NCI-H226 (cell line): ENCODE data around the gene TEDC1.

ENCODE experiments used
- DNase-seq: peaks from one replicate; pipeline ENCODE4 v3.0.0-alpha.2; 2015

The TEDC1 gene

GRCh38 chr14:105497671-105498429 lies 6.8 kb downstream of the TEDC1 start:
- no peak for DNase-seq

GRCh38 chr14:105498430-105499255 lies 7.6 kb downstream of the TEDC1 start:
- no peak for DNase-seq

- DNase-seq = no peak
Measured at GRCh38 chr14:105499256-105500035, 8.4 kb downstream of the TEDC1 start.

- DNase-seq = no peak
Measured at GRCh38 chr14:105500036-105500725, 9.1 kb downstream of the TEDC1 start.

- no peak for DNase-seq
Measured at GRCh38 chr14:105500726-105501101, 9.7 kb downstream of the TEDC1 start.

GRCh38 chr14:105501504-105502291 lies 10.7 kb downstream of the TEDC1 start:
- DNase-seq = no peak

- no peak for DNase-seq
Measured at GRCh38 chr14:105502446-105503295, 11.6 kb downstream of the TEDC1 start.

- no peak for DNase-seq
Measured at GRCh38 chr14:105503296-105503640, 12.2 kb downstream of the TEDC1 start.

GRCh38 chr14:105503935-105504692 lies 13.1 kb downstream of the TEDC1 start:
- DNase-seq = no peak

- no peak for DNase-seq
Measured at GRCh38 chr14:105505101-105505500, 14.1 kb downstream of the TEDC1 start.

- DNase-seq = no peak
Measured at GRCh38 chr14:105507247-105507646, 16.2 kb downstream of the TEDC1 start.

- no peak for DNase-seq
Measured at GRCh38 chr14:105508069-105508468, 17.0 kb downstream of the TEDC1 start.

GRCh38 chr14:105508601-105509000 lies 17.6 kb downstream of the TEDC1 start:
- no peak for DNase-seq

- no peak for DNase-seq
Measured at GRCh38 chr14:105517096-105517495, 26.1 kb downstream of the TEDC1 start.

GRCh38 chr14:105519946-105520698 lies 29.1 kb downstream of the TEDC1 start:
- no peak for DNase-seq

GRCh38 chr14:105525326-105525725 lies 34.3 kb downstream of the TEDC1 start:
- no peak for DNase-seq

- no peak for DNase-seq
Measured at GRCh38 chr14:105525861-105526775, 35.1 kb downstream of the TEDC1 start, which contains the start of gene TMEM121. TSS of gene TMEM121 (plus strand) at chr14:105526583. CDS start at chr14:105528835, 2,252 bp downstream.

- DNase-seq = no peak
Measured at GRCh38 chr14:105526776-105527380, 35.8 kb downstream of the TEDC1 start.
